ENCODE measurements around the gene ZFAND2B. TPM values are rescaled to one million over a fixed set of nuclear protein-coding genes. Genes with fewer than 3 reads are reported as not detected.

Gene ZFAND2B
- total and polyA plus RNA-seq, 9 donors: 14.3 to 45.6 (median 32.1) TPM

GRCh38 chr2:219252084-219252483 lies 45.5 kb downstream of the ZFAND2B start:
- Histone ChIP-seq H3K4me3 (peak overlapping the region; percentile 57), H3K27me3 (no peaks in the 10 kb centered on the region), H3K4me1 (ENCODE audit: insufficient read depth) (peaks cover 23% of the 10 kb centered on the region), H3K27ac (peak overlapping the region in 1 of 2 donors; percentile 46), H3K9me3 (no peaks in the 10 kb centered on the region), H3K36me3 (no peaks in the 10 kb centered on the region)
- intact Hi-C loops (cut with DNase I): no loop called here
- no peak for DNase-seq
- WGBS, 3 donors: 50 to 61% (median 52%) methylated on average over 5 of the region's 5 CpGs
- TF ChIP-seq EP300 (IDR thresholded peaks at IDR 0.05) (no peak), POLR2A (IDR thresholded peaks at IDR 0.05) (no peak), CTCF (IDR thresholded peaks at IDR 0.05) (no peak)

- no peaks in the 10 kb centered on the region for H3K27me3 ChIP-seq
- H3K27ac ChIP-seq: peak overlapping the region in 1 of 2 donors; percentile 46
- peak overlapping the region; percentile 57 for H3K4me3 ChIP-seq
- no peaks in the 10 kb centered on the region for H3K9me3 ChIP-seq
- DNase-seq: no peak
- H3K4me1 ChIP-seq (ENCODE audit: insufficient read depth): peaks cover 23% of the 10 kb centered on the region
- H3K36me3 ChIP-seq: no peaks in the 10 kb centered on the region
- TF ChIP-seq CTCF (IDR thresholded peaks at IDR 0.05) (no peak), POLR2A (IDR thresholded peaks at IDR 0.05) (no peak), EP300 (IDR thresholded peaks at IDR 0.05) (no peak)
- intact Hi-C loops (cut with DNase I): no loop called here
- WGBS, 3 donors: 7 to 16% (median 14%) methylated on average over 9 of the region's 9 CpGs
Observed at GRCh38 chr2:219252570-219252899, 46.0 kb downstream of the ZFAND2B start.

GRCh38 chr2:219252900-219253752 lies 46.5 kb downstream of the ZFAND2B start, which contains the start of gene TUBA4B:
TUBA4B (plus strand) TSS chr2:219253243; CDS start chr2:219253408, 165 bp downstream.
- H3K9me3 ChIP-seq: no peaks in the 10 kb centered on the region
- WGBS, 3 donors: 1 to 2% (median 2%) methylated on average over 49 of the region's 49 CpGs
- no peaks in the 10 kb centered on the region for H3K36me3 ChIP-seq
- no peak for TF ChIP-seq POLR2A (IDR thresholded peaks at IDR 0.05)
- TF ChIP-seq CTCF (IDR thresholded peaks at IDR 0.05): no peak
- no peak for TF ChIP-seq EP300 (IDR thresholded peaks at IDR 0.05)
- intact Hi-C loops (cut with DNase I): no loop called here
- peak; percentile 43 to 60 (median 56) for DNase-seq
- peaks cover 23% of the 10 kb centered on the region for H3K4me1 ChIP-seq (ENCODE audit: insufficient read depth)
- peak within 1 kb of the TSS; percentile 24 to 46 for H3K27ac ChIP-seq
- H3K27me3 ChIP-seq: no peaks in the 10 kb centered on the region
- peak within 1 kb of the TSS; percentile 57 for H3K4me3 ChIP-seq

- TF ChIP-seq EP300 (IDR thresholded peaks at IDR 0.05): no peak
- TF ChIP-seq POLR2A (IDR thresholded peaks at IDR 0.05): peak; percentile 89
- peak in 2 of 3 donors; percentile 31 for TF ChIP-seq CTCF (IDR thresholded peaks at IDR 0.05)
- Histone ChIP-seq H3K27ac (peak within 1 kb of the TSS; percentile 24 to 46), H3K27me3 (no peaks in the 10 kb centered on the region), H3K36me3 (no peaks in the 10 kb centered on the region), H3K4me3 (peak within 1 kb of the TSS; percentile 57), H3K9me3 (no peaks in the 10 kb centered on the region), H3K4me1 (ENCODE audit: insufficient read depth) (peaks cover 23% of the 10 kb centered on the region)
- intact Hi-C loops (cut with DNase I): no loop called here
- DNase-seq: peak; percentile 76 to 89 (median 82)
- 0 to 1% (median 1%) methylated on average over 55 to 76 of the region's 76 CpGs for WGBS, 3 donors
Observed at GRCh38 chr2:219253753-219254589, 47.4 kb downstream of the ZFAND2B start, which contains the start of gene TUBA4A. TUBA4A (minus strand) TSS chr2:219253918; CDS start chr2:219253858, 60 bp downstream.
